ENCODE measurements around the gene KCNQ5. TPM values are rescaled to one million over a fixed set of nuclear protein-coding genes. Genes with fewer than 3 reads are reported as not detected.

Gene KCNQ5
- total RNA-seq, 4 donors from 2014 or later = 0.21 to 1.1 (median 0.59) TPM; not detected in 1

- Histone ChIP-seq H3K36me3 (no peaks in the 10 kb centered on the region), H3K27me3 (no peaks in the 10 kb centered on the region), H3K4me1 (no peaks in the 10 kb centered on the region), H3K9me3 (no peaks in the 10 kb centered on the region), H3K27ac (no peak overlapping the region), H3K4me3 (no peak overlapping the region)
- DNase-seq (ENCODE audit: low spot score in 2 of 2) = no peak
- WGBS, 2 donors = 82% methylated on average over 5 of the region's 5 CpGs
- TF ChIP-seq POLR2A (IDR thresholded peaks at IDR 0.05) (no peak), CTCF (IDR thresholded peaks at IDR 0.05) (no peak), EP300 (IDR thresholded peaks at IDR 0.05) (no peak)
Observed at GRCh38 chr6:72869621-72870020, 247.8 kb downstream of the KCNQ5 start.

- H3K27me3 ChIP-seq = no peaks in the 10 kb centered on the region
- no peak overlapping the region for H3K27ac ChIP-seq
- H3K9me3 ChIP-seq = no peaks in the 10 kb centered on the region
- H3K4me3 ChIP-seq = no peak overlapping the region
- no peaks in the 10 kb centered on the region for H3K36me3 ChIP-seq
- DNase-seq (ENCODE audit: low spot score in 2 of 2) = no peak
- TF ChIP-seq CTCF (IDR thresholded peaks at IDR 0.05) (no peak), POLR2A (IDR thresholded peaks at IDR 0.05) (no peak), EP300 (IDR thresholded peaks at IDR 0.05) (no peak)
- 78 to 92% methylated on average over 1 of the region's 1 CpG for WGBS, 2 donors
- H3K4me1 ChIP-seq = no peaks in the 10 kb centered on the region
Observed at GRCh38 chr6:72873433-72873832, 251.6 kb downstream of the KCNQ5 start.

DNA sequence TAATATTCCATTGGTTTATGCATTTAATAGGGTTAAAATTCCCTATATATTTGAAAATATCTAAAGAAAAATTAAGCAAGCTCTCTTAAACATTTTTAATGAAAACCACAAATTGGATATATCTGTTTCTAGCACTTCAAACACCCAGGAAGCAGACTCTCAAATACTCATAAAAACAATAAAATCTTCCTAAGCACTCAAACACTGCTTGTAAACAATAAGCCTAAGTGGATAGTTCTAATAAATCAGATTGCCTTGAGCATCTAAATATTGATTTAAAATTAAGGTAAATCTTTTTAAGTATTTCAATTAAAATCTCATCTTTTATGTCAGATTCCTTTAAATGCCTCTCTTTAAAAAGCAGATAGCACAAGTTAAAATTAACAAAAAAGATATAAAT, 254.4 kb downstream of the KCNQ5 start:
- no peaks in the 10 kb centered on the region for H3K27me3 ChIP-seq
- H3K9me3 ChIP-seq = no peaks in the 10 kb centered on the region
- H3K36me3 ChIP-seq = no peaks in the 10 kb centered on the region
- no peaks in the 10 kb centered on the region for H3K4me1 ChIP-seq
- no peak for DNase-seq (ENCODE audit: low spot score in 2 of 2)
- no peak overlapping the region for H3K4me3 ChIP-seq
- no peak for TF ChIP-seq POLR2A (IDR thresholded peaks at IDR 0.05)
- TF ChIP-seq EP300 (IDR thresholded peaks at IDR 0.05) = no peak
- no peak for TF ChIP-seq CTCF (IDR thresholded peaks at IDR 0.05)
- no peak overlapping the region for H3K27ac ChIP-seq

- Histone ChIP-seq H3K36me3 (no peaks in the 10 kb centered on the region), H3K27me3 (no peaks in the 10 kb centered on the region)
Observed at GRCh38 chr6:72886170-72886569, 264.3 kb downstream of the KCNQ5 start.

DNA sequence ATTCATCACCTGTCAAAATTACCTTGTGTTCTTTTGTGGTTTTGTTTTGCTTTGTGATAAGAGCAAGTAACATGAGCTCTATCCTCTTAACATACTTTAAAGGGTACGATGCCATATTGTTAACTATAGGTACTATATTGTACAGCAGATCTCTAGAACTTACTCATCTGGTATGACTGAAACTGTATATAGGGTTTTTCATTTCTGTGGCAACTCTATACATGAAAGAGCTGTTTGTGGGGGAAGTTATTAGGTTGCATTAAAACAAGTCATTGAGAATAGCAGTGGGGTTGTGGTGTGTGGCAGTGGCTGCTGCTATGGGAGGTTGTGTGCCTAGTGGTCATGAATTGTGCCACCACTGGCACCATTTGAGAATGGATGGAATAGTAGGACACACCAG, 268.4 kb downstream of the KCNQ5 start:
- WGBS, 2 donors = 88 to 89% methylated on average over 1 of the region's 1 CpG
- TF ChIP-seq POLR2A (IDR thresholded peaks at IDR 0.05) = no peak
- no peak for TF ChIP-seq EP300 (IDR thresholded peaks at IDR 0.05)
- TF ChIP-seq CTCF (IDR thresholded peaks at IDR 0.05) = no peak

More at GRCh38 chr6:72886170-72886569, 264.3 kb downstream of the KCNQ5 start:
- DNase-seq (ENCODE audit: low spot score in 2 of 2) = no peak
- no peak overlapping the region for H3K4me3 ChIP-seq
- H3K9me3 ChIP-seq = peaks cover 0 to 13% (median 0%) of the 10 kb centered on the region in 4 donors
- H3K4me1 ChIP-seq = no peaks in the 10 kb centered on the region
- TF ChIP-seq EP300 (IDR thresholded peaks at IDR 0.05) (no peak), POLR2A (IDR thresholded peaks at IDR 0.05) (no peak), CTCF (IDR thresholded peaks at IDR 0.05) (no peak)
- H3K27ac ChIP-seq = no peak overlapping the region

More for the DNA sequence above, 268.4 kb downstream of the KCNQ5 start:
- Histone ChIP-seq H3K9me3 (peaks cover 0 to 13% (median 0%) of the 10 kb centered on the region in 4 donors), H3K27me3 (no peaks in the 10 kb centered on the region), H3K4me1 (no peaks in the 10 kb centered on the region), H3K36me3 (no peaks in the 10 kb centered on the region), H3K27ac (no peak overlapping the region), H3K4me3 (no peak overlapping the region)
- no peak for DNase-seq (ENCODE audit: low spot score in 2 of 2)
